ENCODE data around the gene ARTN.

DNA sequence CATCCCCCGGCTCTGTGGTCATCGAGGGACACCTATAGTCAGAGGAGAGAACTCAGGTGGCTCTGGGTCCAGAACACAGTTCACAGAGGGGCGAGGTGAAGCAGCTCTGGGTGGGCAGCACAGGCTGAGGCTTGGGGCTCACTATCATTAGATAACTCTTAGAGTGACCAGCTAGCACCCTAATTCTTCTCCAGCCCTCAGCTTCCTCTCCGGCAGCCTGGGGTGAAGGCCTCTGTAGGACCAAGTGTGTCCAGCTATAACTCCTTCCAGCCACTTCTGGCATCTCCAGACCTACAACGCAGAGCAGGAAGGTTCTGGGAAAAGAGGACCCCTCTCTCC lies 1.4 kb downstream of the ARTN start:
- TF ChIP-seq, protein P1, sequence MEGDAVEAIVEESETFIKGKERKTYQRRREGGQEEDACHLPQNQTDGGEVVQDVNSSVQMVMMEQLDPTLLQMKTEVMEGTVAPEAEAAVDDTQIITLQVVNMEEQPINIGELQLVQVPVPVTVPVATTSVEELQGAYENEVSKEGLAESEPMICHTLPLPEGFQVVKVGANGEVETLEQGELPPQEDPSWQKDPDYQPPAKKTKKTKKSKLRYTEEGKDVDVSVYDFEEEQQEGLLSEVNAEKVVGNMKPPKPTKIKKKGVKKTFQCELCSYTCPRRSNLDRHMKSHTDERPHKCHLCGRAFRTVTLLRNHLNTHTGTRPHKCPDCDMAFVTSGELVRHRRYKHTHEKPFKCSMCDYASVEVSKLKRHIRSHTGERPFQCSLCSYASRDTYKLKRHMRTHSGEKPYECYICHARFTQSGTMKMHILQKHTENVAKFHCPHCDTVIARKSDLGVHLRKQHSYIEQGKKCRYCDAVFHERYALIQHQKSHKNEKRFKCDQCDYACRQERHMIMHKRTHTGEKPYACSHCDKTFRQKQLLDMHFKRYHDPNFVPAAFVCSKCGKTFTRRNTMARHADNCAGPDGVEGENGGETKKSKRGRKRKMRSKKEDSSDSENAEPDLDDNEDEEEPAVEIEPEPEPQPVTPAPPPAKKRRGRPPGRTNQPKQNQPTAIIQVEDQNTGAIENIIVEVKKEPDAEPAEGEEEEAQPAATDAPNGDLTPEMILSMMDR (IDR thresholded peaks at IDR 0.05), result peak in 1 of 12 donors; percentile 3
- no peak for TF ChIP-seq POLR2A (IDR thresholded peaks at IDR 0.05)

Measured in heart left ventricle (tissue), 13 donors.